ENCODE data around the gene CSNK1D. TPM values are rescaled to one million over a fixed set of nuclear protein-coding genes. Genes with fewer than 3 reads are reported as not detected.
A peak's percentile ranks its signal among the peaks of the same experiment; 100 is the strongest.

CSNK1D gene
- total RNA-seq, 2 experiments from 2014 or later, result 277 to 286 TPM

- H3K4me1 Mint-ChIP-seq (ENCODE audit: low read depth), result peaks cover 52% of the 10 kb centered on the region
- H3K4me3 Mint-ChIP-seq, result no peak overlapping the region
- H3K27ac ChIP-seq (ENCODE audit: low read depth in 1 of 2, low read length in 2 of 2), result peak overlapping the region in 1 of 2 donors; percentile 53
- CTCF ChIA-PET, result interaction anchor here (0.6 to 1.4 kb wide), 2 partner anchors 79 to 268 kb away, joined by 4 to 6 read pairs; no protein-coding TSS in a partner anchor
- H3K4me3 ChIP-seq (ENCODE audit: low read length), result no peak overlapping the region
- ATAC-seq (ENCODE audit: poor library complexity), result no peak
- no peaks in the 10 kb centered on the region for H3K27me3 Mint-ChIP-seq
- POLR2A ChIA-PET, result interaction anchor here (0.6 to 3.0 kb wide), 10 partner anchors 31 to 144 kb away, joined by 3 to 16 read pairs (median 5); partner anchors contain the start of genes CD7, CSNK1D, FASN and SECTM1
- H3K27ac Mint-ChIP-seq, result peak overlapping the region; percentile 95
- TF ChIP-seq, protein P1, sequence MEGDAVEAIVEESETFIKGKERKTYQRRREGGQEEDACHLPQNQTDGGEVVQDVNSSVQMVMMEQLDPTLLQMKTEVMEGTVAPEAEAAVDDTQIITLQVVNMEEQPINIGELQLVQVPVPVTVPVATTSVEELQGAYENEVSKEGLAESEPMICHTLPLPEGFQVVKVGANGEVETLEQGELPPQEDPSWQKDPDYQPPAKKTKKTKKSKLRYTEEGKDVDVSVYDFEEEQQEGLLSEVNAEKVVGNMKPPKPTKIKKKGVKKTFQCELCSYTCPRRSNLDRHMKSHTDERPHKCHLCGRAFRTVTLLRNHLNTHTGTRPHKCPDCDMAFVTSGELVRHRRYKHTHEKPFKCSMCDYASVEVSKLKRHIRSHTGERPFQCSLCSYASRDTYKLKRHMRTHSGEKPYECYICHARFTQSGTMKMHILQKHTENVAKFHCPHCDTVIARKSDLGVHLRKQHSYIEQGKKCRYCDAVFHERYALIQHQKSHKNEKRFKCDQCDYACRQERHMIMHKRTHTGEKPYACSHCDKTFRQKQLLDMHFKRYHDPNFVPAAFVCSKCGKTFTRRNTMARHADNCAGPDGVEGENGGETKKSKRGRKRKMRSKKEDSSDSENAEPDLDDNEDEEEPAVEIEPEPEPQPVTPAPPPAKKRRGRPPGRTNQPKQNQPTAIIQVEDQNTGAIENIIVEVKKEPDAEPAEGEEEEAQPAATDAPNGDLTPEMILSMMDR (IDR thresholded peaks at IDR 0.05), result no peak
- intact Hi-C loops (cut with DNase I, micrococcal nuclease), result loop anchor here in 1 of 2 experiments (5.0 kb wide), 1 partner anchor 170 kb away; no protein-coding TSS in a partner anchor
- peaks cover 74% of the 10 kb centered on the region for H3K4me1 ChIP-seq (ENCODE audit: insufficient read depth, low read length)
- H3K9me3 Mint-ChIP-seq, result no peaks in the 10 kb centered on the region
- H3K9me3 ChIP-seq (ENCODE audit: control insufficient read depth in 1 of 2, insufficient read depth in 1 of 2, low read length in 2 of 2), result peaks cover 0 to 4% of the 10 kb centered on the region in 2 experiments
- peaks cover 63% of the 10 kb centered on the region for H3K36me3 Mint-ChIP-seq (ENCODE audit: low read depth)
- DNase-seq, result peak in 1 of 14 experiments; percentile 46
- H3K36me3 ChIP-seq (ENCODE audit: insufficient read depth, low read length), result peaks cover 59% of the 10 kb centered on the region
- no peaks in the 10 kb centered on the region for H3K27me3 ChIP-seq (ENCODE audit: control insufficient read depth in 1 of 2, insufficient read depth in 2 of 2, low read length in 2 of 2)
Observed at GRCh38 chr17:82241926-82242697, 31.4 kb downstream of the CSNK1D start.

DNA sequence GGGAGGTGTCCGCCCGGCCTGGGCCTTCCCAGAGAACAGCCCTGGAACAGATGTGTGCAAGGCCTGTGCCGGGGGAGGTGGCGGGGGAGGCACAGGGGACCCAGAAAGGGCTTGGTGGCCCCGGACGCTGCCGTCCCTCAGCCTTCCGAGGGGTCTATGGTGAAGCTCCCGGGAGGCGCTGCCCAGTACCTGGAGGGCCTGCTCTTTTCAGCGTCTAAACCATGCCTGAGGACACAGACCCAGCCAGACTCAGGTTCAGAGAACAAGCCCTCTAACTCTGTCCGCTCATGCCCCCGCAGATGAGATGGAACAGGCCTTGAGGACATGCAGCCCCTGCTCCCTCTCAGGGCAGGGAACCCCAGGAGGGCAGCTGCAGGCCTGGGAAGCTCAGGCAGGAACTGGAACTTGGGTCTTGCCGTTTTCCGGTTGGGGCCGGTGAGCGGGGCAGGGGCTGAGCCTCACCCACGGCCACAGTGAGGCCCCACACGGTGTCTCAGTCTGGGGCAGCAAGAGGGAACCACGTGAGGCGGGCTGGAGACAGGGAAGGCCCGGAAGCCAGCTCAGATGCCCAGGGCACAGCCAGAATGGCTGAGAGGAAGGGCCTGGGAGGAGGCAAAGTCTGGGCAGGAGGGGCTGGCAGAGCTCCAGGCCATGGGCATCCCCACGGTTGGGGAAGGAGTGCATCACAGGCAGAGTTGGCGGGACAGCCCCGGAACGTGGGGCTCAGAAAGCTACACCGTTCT, 32.1 kb downstream of the CSNK1D start:
- TF ChIP-seq, protein P1 (IDR thresholded peaks at IDR 0.05), result no peak
- peak overlapping the region; percentile 20 for H3K4me3 Mint-ChIP-seq
- intact Hi-C loops (cut with DNase I, micrococcal nuclease), result loop anchor here in 1 of 2 experiments (5.0 kb wide), 1 partner anchor 171 kb away; no protein-coding TSS in a partner anchor
- peaks cover 54% of the 10 kb centered on the region for H3K4me1 Mint-ChIP-seq (ENCODE audit: low read depth)
- peak overlapping the region; percentile 95 for H3K27ac Mint-ChIP-seq
- Histone ChIP-seq H3K4me1 (ENCODE audit: insufficient read depth, low read length) (peaks cover 74% of the 10 kb centered on the region), H3K27me3 (ENCODE audit: control insufficient read depth in 1 of 2, insufficient read depth in 2 of 2, low read length in 2 of 2) (no peaks in the 10 kb centered on the region), H3K27ac (ENCODE audit: low read depth in 1 of 2, low read length in 2 of 2) (peak overlapping the region in 1 of 2 donors; percentile 53), H3K4me3 (ENCODE audit: low read length) (no peak overlapping the region), H3K9me3 (ENCODE audit: control insufficient read depth in 1 of 2, insufficient read depth in 1 of 2, low read length in 2 of 2) (peaks cover 0 to 4% of the 10 kb centered on the region in 2 experiments), H3K36me3 (ENCODE audit: insufficient read depth, low read length) (peaks cover 51% of the 10 kb centered on the region)
- peaks cover 55% of the 10 kb centered on the region for H3K36me3 Mint-ChIP-seq (ENCODE audit: low read depth)
- CTCF ChIA-PET, result interaction anchor here (0.6 to 1.4 kb wide), 2 partner anchors 80 to 267 kb away, joined by 4 to 6 read pairs; no protein-coding TSS in a partner anchor
- POLR2A ChIA-PET, result interaction anchor here (0.6 to 3.0 kb wide), 11 partner anchors 14 to 143 kb away, joined by 3 to 16 read pairs (median 5); partner anchors contain the start of genes CD7, CSNK1D, FASN and SECTM1
- H3K27me3 Mint-ChIP-seq, result no peaks in the 10 kb centered on the region
- peak; percentile 10 for ATAC-seq (ENCODE audit: poor library complexity)
- DNase-seq, result peak in 5 of 14 experiments; percentile 17 to 81 (median 40)
- H3K9me3 Mint-ChIP-seq, result no peaks in the 10 kb centered on the region
